ENCODE data around the gene EEF1AKMT3. TPM values are rescaled to one million over a fixed set of nuclear protein-coding genes. Genes with fewer than 3 reads are reported as not detected.

EEF1AKMT3 gene
- total and polyA plus RNA-seq, 2 of the 4 experiments (the other 2 are of a cell fraction), result 3.2 to 8.1 TPM

DNA sequence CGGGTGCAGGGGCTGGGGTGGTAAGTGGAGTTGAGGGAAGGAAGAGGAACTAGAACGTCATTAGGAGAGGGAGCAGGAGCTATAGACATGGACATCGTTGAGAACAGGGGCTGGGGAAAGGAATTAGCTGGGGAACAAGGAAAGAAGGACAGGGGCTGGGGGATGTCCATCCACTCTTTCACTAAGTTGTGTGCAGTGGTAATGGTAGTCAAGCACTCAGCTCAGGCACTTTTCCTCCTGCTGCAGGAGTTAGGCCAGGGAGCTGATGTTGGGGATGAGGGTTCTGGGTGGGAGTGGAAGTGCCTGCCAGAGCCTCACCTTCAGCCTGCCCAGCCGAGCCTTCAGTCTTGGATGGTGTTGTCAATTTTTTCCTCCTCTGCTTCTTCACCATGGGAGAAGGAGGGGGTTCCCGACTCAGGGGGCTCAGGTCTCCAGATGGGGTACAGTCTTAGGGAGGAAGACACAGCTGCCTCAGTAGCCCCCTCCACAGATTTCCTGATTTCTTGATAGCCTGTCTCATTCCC is 43.0 kb upstream of the EEF1AKMT3 start:
- Histone ChIP-seq H3K36me3 (ENCODE audit: control insufficient read depth, insufficient read depth, low read length) (peaks cover 6% of the 10 kb centered on the region; the same call in 1 of the 2 replicates), H4K91ac (ENCODE audit: insufficient read depth, low read depth, low read length) (no peak overlapping the region), H2AK5ac (ENCODE audit: low read depth, low read length) (no peak overlapping the region), H2AFZ (replicated peaks; ENCODE audit: low read length, poor library complexity) (no peak overlapping the region), H3K56ac (ENCODE audit: extremely low read depth, insufficient read depth, low read length) (no peak overlapping the region), H3K14ac (replicated peaks; ENCODE audit: low read depth, low read length) (no peak overlapping the region), H3K4me1 (ENCODE audit: control insufficient read depth, insufficient read depth, low read length) (0 out of 2 replicates have a peak, but pooled peaks cover 4% of the 10 kb centered on the region), H3K23ac (ENCODE audit: low read depth, low read length) (no peak overlapping the region), H3K18ac (ENCODE audit: low read depth, low read length) (no peak overlapping the region), H4K20me1 (ENCODE audit: insufficient read depth, low read length) (peaks cover 16% of the 10 kb centered on the region; the same call in 1 of the 2 replicates), H4K8ac (ENCODE audit: low read depth in 2 of 2, low read length in 2 of 2) (no peak overlapping the region), H4K5ac (ENCODE audit: low read depth, low read length) (no peak overlapping the region), H3K27ac (ENCODE audit: insufficient read depth, low read length) (no peak overlapping the region), H3K4me3 (ENCODE audit: insufficient read depth, low read depth, low read length) (no peak overlapping the region), H3K27me3 (ENCODE audit: control insufficient read depth, insufficient read depth, low read length) (peaks cover 33% of the 10 kb centered on the region), H2BK15ac (ENCODE audit: low read depth, low read length) (no peak overlapping the region), H3K4me2 (ENCODE audit: low read depth, low read length) (no peak overlapping the region), H2AK9ac (replicated peaks; ENCODE audit: low read depth, low read length, poor library complexity) (no peak overlapping the region), H2BK5ac (ENCODE audit: low read depth, low read length, poor library complexity, severe bottlenecking) (no peak overlapping the region), H3K9me3 (ENCODE audit: control insufficient read depth, insufficient read depth, low read length) (no peaks in the 10 kb centered on the region), H3K79me1 (ENCODE audit: low read depth in 1 of 2, low read length in 2 of 2) (peaks cover 0 to 17% of the 10 kb centered on the region in 2 experiments; a peak in 1 of 4 replicates), H3K4ac (ENCODE audit: low read depth, low read length) (no peak overlapping the region), H2BK120ac (ENCODE audit: low read depth, low read length) (no peak overlapping the region), H2BK20ac (ENCODE audit: low read depth, low read length) (no peak overlapping the region), H3K9me1 (ENCODE audit: insufficient read depth, low read length) (0 out of 2 replicates have a peak, but pooled peaks cover 6% of the 10 kb centered on the region), H3K9ac (ENCODE audit: low read depth, low read length) (no peak overlapping the region)
- intact Hi-C loops (cut with micrococcal nuclease) (no loop called here), in situ Hi-C loops (cut with MboI; ENCODE audit: low sequenced_read_pairs) (no loop called here), dilution Hi-C loops (cut with HindIII; ENCODE audit: low sequenced_read_pairs, unreplicated experiment) (no loop called here)
- no TSS peak for BruUV-seq (replicated peaks)
- ATAC-seq (ENCODE audit: low read depth), result no peak
- no peak for DNase-seq
- POLR2A ChIA-PET (ENCODE audit: unreplicated experiment), result no interaction called here
- CTCF ChIA-PET, result no interaction called here
- TF ChIP-seq RAD21 (IDR thresholded peaks at IDR 0.05; ENCODE audit: low read length) (no peak), CEBPB (IDR thresholded peaks at IDR 0.05; ENCODE audit: low read depth, low read length) (no peak), BHLHE40 (IDR thresholded peaks at IDR 0.05; ENCODE audit: low read depth, low read length) (no peak), SMC3 (IDR thresholded peaks at IDR 0.05; ENCODE audit: low read depth, low read length) (no peak), RFX5 (IDR thresholded peaks at IDR 0.05; ENCODE audit: low read depth, low read length) (no peak), MXI1 (IDR thresholded peaks at IDR 0.05; ENCODE audit: borderline replicate concordance, low read depth, low read length) (no peak), FOS (IDR thresholded peaks at IDR 0.05; ENCODE audit: low read depth, low read length) (no peak), POLR2A (IDR thresholded peaks at IDR 0.05; ENCODE audit: low read depth, low read length) (no peak), MAZ (IDR thresholded peaks at IDR 0.05; ENCODE audit: borderline replicate concordance, low read depth, low read length) (no peak), MAFK (IDR thresholded peaks at IDR 0.05; ENCODE audit: low read depth, low read length) (no peak), NFE2L2 (IDR thresholded peaks at IDR 0.05; ENCODE audit: low read depth, low read length) (no peak)
- TF ChIP-seq, protein P1, sequence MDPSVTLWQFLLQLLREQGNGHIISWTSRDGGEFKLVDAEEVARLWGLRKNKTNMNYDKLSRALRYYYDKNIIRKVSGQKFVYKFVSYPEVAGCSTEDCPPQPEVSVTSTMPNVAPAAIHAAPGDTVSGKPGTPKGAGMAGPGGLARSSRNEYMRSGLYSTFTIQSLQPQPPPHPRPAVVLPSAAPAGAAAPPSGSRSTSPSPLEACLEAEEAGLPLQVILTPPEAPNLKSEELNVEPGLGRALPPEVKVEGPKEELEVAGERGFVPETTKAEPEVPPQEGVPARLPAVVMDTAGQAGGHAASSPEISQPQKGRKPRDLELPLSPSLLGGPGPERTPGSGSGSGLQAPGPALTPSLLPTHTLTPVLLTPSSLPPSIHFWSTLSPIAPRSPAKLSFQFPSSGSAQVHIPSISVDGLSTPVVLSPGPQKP (IDR thresholded peaks at IDR 0.05; ENCODE audit: borderline replicate concordance, low read depth, low read length), result no peak
- TF ChIP-seq, protein P2, sequence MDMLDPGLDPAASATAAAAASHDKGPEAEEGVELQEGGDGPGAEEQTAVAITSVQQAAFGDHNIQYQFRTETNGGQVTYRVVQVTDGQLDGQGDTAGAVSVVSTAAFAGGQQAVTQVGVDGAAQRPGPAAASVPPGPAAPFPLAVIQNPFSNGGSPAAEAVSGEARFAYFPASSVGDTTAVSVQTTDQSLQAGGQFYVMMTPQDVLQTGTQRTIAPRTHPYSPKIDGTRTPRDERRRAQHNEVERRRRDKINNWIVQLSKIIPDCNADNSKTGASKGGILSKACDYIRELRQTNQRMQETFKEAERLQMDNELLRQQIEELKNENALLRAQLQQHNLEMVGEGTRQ (IDR thresholded peaks at IDR 0.05; ENCODE audit: low read depth, low read length), result no peak
- WGBS, 2 experiments (ENCODE audit: extremely low coverage in 2 of 2, insufficient read length in 1 of 2), result 43% methylated on average over 2 of the region's 5 CpGs; no CpG with 5 or more reads in 1 of the 2 experiments
